HepG2 (cell line): Measurements from ENCODE around the gene HAO2. TPM values are rescaled to one million over a fixed set of nuclear protein-coding genes. Genes with fewer than 3 reads are reported as not detected.

Experiments
- ATAC-seq: fragments of 200-7000 bp; cut with Tn5 transposase; 3 replicates; pipeline ENCODE4 v1.9.1; 2020; ENCODE audit warnings: mild to moderate bottlenecking, moderate library complexity
- BruUV-seq: library from RNA; stranded (reverse); fragments of 400-500 nt; replicated peaks from 2 replicates; lab custom pipeline; 2021; lab: Mats Ljungman, UMichigan
- CTCF ChIA-PET: fragments of 300-600 bp; formaldehyde crosslinking; extraction: SDS; loops from one replicate; lab custom pipeline; 2021; ENCODE audit warnings: low total read pairs, inconsistent platforms, low intra/inter-chr PET ratio; lab: Yijun Ruan, JAX
- POLR2A ChIA-PET: fragments of 350-600 bp; sonication (Branson Sonifier 250); formaldehyde crosslinking; loops from one replicate; lab custom pipeline; 2020; ENCODE audit warnings: antibody characterized with exemption, inconsistent platforms; lab: Yijun Ruan, JAX
- DNase-seq: peaks from one replicate; pipeline ENCODE4 v3.0.0-alpha.2; 2015; ENCODE audit warnings: low spot score
- FAIRE-seq: peaks from 3 replicates; lab custom pipeline; 2011; peaks lifted over from hg19 to GRCh38; lab: Jason Lieb, UNC
- H2AFZ ChIP-seq: one replicate; pipeline ENCODE4 v1.6.1; 2011; ENCODE audit warnings: low read length, inconsistent platforms
- H3K27ac ChIP-seq: fragments of 300-600 bp; 3 replicates; pipeline ENCODE4 v1.8.0; 2011; ENCODE audit warnings: mixed run types, mild to moderate bottlenecking, mixed read lengths, low read length, inconsistent platforms; ENCODE audit not compliant: insufficient read depth; ENCODE audit errors: extremely low read length
- H3K27me3 ChIP-seq, 2 experiments: fragments of 200-600 bp in 1 of 2; 2 replicates in 1 of 2; 3 replicates in 1 of 2; pipeline versions ENCODE4 v1.6.0 to v1.8.0; 2011; ENCODE audit warnings: low read length in 2 of 2, mild to moderate bottlenecking in 2 of 2, moderate library complexity in 2 of 2, inconsistent platforms in 1 of 2; ENCODE audit not compliant: insufficient read depth in 2 of 2, control insufficient read depth in 1 of 2
- H3K36me3 ChIP-seq, 2 experiments: fragments of 200-600 bp in 1 of 2; replicated peaks in 1 of 2; 2 replicates in 1 of 2; 3 replicates in 1 of 2; pipeline versions ENCODE4 v1.5.1 to v1.8.0; 2011; ENCODE audit warnings: low read length in 2 of 2, inconsistent platforms in 1 of 2; ENCODE audit not compliant: insufficient read depth in 2 of 2, control insufficient read depth in 1 of 2
- H3K4me1 ChIP-seq: 2 replicates; pipeline ENCODE4 v1.5.1; 2012; ENCODE audit warnings: low read length, inconsistent platforms; ENCODE audit not compliant: insufficient read depth
- H3K4me2 ChIP-seq: 2 replicates; pipeline ENCODE4 v1.6.0; 2011; ENCODE audit warnings: low read depth, low read length, inconsistent platforms
- H3K4me3 ChIP-seq, 3 experiments: fragments of 200-600 bp in 1 of 3; sonication (generic), shearing (Covaris generic) in 1 of 3; replicated peaks in 1 of 3; 2 replicates each; pipeline ENCODE4 v1.5.1; 2011 to 2016; ENCODE audit warnings: low read length in 3 of 3, inconsistent platforms in 2 of 3, low read depth in 2 of 3, mild to moderate bottlenecking in 2 of 3, control low read depth in 1 of 3, mixed read lengths in 1 of 3; ENCODE audit not compliant: insufficient read depth in 1 of 3
- H3K79me2 ChIP-seq: one replicate; pipeline ENCODE4 v1.6.1; 2011; ENCODE audit warnings: low read length, inconsistent platforms; ENCODE audit not compliant: insufficient read depth
- H3K9ac ChIP-seq: 2 replicates; pipeline ENCODE4 v1.6.0; 2011; ENCODE audit warnings: mild to moderate bottlenecking, low read depth, low read length, inconsistent platforms; ENCODE audit not compliant: insufficient read depth
- H3K9me3 ChIP-seq: 2 replicates; pipeline ENCODE4 v1.5.1; 2012; ENCODE audit warnings: mild to moderate bottlenecking, low read length
- H4K20me1 ChIP-seq: 2 replicates; pipeline ENCODE4 v1.6.0; 2011; ENCODE audit warnings: inconsistent platforms, mild to moderate bottlenecking, low read length, moderate library complexity; ENCODE audit not compliant: insufficient read depth
- AGO1 ChIP-seq: fragments of 200-400 bp; formaldehyde crosslinking; IDR thresholded peaks from 2 replicates; pipeline ENCODE4 v1.6.1; 2017; ENCODE audit warnings: mild to moderate bottlenecking, low read depth, low read length, moderate library complexity; ENCODE audit not compliant: poor library complexity, severe bottlenecking
- ASH2L ChIP-seq: fragments of 300-600, 200-600 bp; sonication (generic); IDR thresholded peaks from 2 replicates; pipeline ENCODE4 v1.7.0; 2017; ENCODE audit warnings: low read depth, mild to moderate bottlenecking, moderate library complexity, mixed read lengths, low read length; ENCODE audit not compliant: insufficient read length
- KLF12 ChIP-seq: sonication (generic); formaldehyde crosslinking; IDR thresholded peaks from 2 replicates; pipeline ENCODE4 v1.4.0; 2020; ENCODE audit warnings: missing genetic modification reagents, borderline replicate concordance
- NRL ChIP-seq: sonication (generic); formaldehyde crosslinking; IDR thresholded peaks from 2 replicates; pipeline ENCODE4 v1.5.0; 2020; ENCODE audit warnings: missing genetic modification reagents, mild to moderate bottlenecking, moderate library complexity, borderline replicate concordance
- POGZ ChIP-seq: sonication (generic); formaldehyde crosslinking; IDR thresholded peaks from 2 replicates; pipeline ENCODE4 v1.4.0; 2020; ENCODE audit warnings: mild to moderate bottlenecking, missing genetic modification reagents
- ZBTB2 ChIP-seq: sonication (generic); formaldehyde crosslinking; IDR thresholded peaks from 2 replicates; pipeline ENCODE4 v1.8.0; 2022; ENCODE audit warnings: low read depth, missing genetic modification reagents
- ZMYM2 ChIP-seq: sonication (generic); formaldehyde crosslinking; IDR thresholded peaks from 2 replicates; pipeline ENCODE4 v1.8.0; 2022; ENCODE audit warnings: mild to moderate bottlenecking, missing genetic modification reagents
- ZNF724P ChIP-seq: sonication (generic); formaldehyde crosslinking; IDR thresholded peaks from 2 replicates; pipeline ENCODE4 v1.8.0; 2022; ENCODE audit warnings: missing genetic modification reagents, borderline replicate concordance
- WGBS: methylation state at CpG from one replicate; pipeline ENCODE4 v1.1.6; 2017; ENCODE audit warnings: low lambda C conversion rate; 5-methylcytosine and 5-hydroxymethylcytosine counted together
- in situ Hi-C: cut with HindIII; loops from 2 replicates; pipeline ENCODE4 v1.10.0; 2017; ENCODE audit warnings: low pct_unique_long_range_greater_than_20kb; ENCODE audit not compliant: extremely low pct_ligation_motif_present
- intact Hi-C: fragments of 100-400 bp; cut with micrococcal nuclease; formaldehyde crosslinking; loops from one replicate; pipeline ENCODE4 v1.10.0; 2022; ENCODE audit not compliant: unreplicated experiment
- polyA plus RNA-seq, 8 experiments: library from polyadenylated mRNA; depleted of rRNA in 3 of 8; stranded (reverse) in 7 of 8; unstranded in 1 of 8; fragments of >200 nt; fragmentation: Illumina TruSeq in 4 of 8; extraction: Trizol in 4 of 8; gene quantifications; 2 replicates each; pipeline versions ENCODE4 v1.2.1 to v1.2.3, GENCODE V29; 2011 to 2016; ENCODE audit warnings: low read depth in 4 of 8, missing spikeins in 1 of 8, mixed read lengths in 1 of 8; ENCODE audit not compliant: insufficient read depth in 1 of 8
- total RNA-seq, 5 experiments: library from RNA; depleted of rRNA; stranded (reverse); fragments of >200 nt; fragmentation: Illumina TruSeq; extraction: Trizol; gene quantifications; 2 replicates each; pipeline ENCODE4 v1.2.3, GENCODE V29; 2016; ENCODE audit warnings: low read depth in 1 of 5
- TF ChIP-seq, protein P1 (sequence below): sonication (generic); formaldehyde crosslinking; IDR thresholded peaks from 2 replicates; pipeline ENCODE4 v1.4.0; 2020; ENCODE audit warnings: missing genetic modification reagents, borderline replicate concordance
- TF ChIP-seq, protein P2 (sequence below): IDR thresholded peaks from 2 replicates; pipeline ENCODE4 v1.6.1; 2012; ENCODE audit warnings: inconsistent platforms
- TF ChIP-seq, protein P3 (sequence below): sonication (generic); formaldehyde crosslinking; conservative IDR thresholded peaks from 2 replicates; pipeline ENCODE4 v1.5.0; 2020; ENCODE audit warnings: missing genetic modification reagents
- TF ChIP-seq, protein P4 (sequence below): sonication (generic); formaldehyde crosslinking; IDR thresholded peaks from 2 replicates; pipeline ENCODE4 v1.5.0; 2020; ENCODE audit warnings: missing genetic modification reagents, mild to moderate bottlenecking, borderline replicate concordance
- TF ChIP-seq, protein P5 (sequence below): sonication (generic); formaldehyde crosslinking; IDR thresholded peaks from 2 replicates; pipeline ENCODE4 v1.4.0; 2020; ENCODE audit warnings: mild to moderate bottlenecking, missing genetic modification reagents

HAO2 gene
- total and polyA plus RNA-seq, 2 of the 13 experiments (the other 11 are each of a cell fraction or from before 2014, with no cell fraction given): 0.05 to 0.09 TPM

DNA sequence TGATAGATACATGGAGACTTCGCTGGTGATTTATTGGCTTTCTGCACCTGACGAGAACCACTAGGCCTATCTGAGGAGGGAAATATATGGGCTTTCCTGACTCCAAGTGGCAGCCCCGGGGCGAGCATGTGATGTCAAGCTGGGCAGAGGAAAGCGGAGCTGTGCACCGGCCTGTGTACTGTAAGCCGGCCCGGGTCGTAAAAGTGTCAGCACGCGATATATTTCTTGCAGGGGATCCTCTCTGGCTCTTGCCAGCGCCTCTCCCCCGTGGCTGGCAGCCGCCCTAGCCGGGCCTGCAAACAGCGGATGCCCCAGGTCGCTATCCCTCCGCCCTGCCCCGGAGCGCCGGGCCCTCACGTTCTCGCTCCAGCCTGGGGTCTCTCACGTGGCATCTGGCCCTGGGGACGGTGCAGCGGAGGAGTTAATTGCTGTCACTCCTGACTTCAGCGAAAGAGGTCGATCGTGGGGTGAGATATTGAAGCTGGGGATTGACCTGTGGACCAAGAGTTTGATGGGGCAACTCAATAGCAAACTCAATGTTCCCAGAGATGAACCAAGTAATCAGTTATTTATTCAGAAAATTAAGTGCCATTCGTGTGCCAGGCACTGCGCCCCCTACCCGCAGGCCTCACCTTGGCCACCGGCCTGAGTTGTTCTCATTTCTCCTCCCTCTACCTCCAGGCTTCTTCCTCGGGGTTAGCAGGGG is 41.0 kb upstream of the HAO2 start:
- in situ Hi-C loops: loop anchor here (5.0 kb wide), 1 partner anchor 40 kb away; no protein-coding TSS in a partner anchor
- Histone ChIP-seq H3K4me2 (peak overlapping the region; percentile 80), H3K27ac (peak overlapping the region; percentile 74)
- peak; percentile 57 for TF ChIP-seq ASH2L
- TF ChIP-seq, protein P1, sequence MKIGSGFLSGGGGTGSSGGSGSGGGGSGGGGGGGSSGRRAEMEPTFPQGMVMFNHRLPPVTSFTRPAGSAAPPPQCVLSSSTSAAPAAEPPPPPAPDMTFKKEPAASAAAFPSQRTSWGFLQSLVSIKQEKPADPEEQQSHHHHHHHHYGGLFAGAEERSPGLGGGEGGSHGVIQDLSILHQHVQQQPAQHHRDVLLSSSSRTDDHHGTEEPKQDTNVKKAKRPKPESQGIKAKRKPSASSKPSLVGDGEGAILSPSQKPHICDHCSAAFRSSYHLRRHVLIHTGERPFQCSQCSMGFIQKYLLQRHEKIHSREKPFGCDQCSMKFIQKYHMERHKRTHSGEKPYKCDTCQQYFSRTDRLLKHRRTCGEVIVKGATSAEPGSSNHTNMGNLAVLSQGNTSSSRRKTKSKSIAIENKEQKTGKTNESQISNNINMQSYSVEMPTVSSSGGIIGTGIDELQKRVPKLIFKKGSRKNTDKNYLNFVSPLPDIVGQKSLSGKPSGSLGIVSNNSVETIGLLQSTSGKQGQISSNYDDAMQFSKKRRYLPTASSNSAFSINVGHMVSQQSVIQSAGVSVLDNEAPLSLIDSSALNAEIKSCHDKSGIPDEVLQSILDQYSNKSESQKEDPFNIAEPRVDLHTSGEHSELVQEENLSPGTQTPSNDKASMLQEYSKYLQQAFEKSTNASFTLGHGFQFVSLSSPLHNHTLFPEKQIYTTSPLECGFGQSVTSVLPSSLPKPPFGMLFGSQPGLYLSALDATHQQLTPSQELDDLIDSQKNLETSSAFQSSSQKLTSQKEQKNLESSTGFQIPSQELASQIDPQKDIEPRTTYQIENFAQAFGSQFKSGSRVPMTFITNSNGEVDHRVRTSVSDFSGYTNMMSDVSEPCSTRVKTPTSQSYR (CRISPR knock-in tag): peak; percentile 7; the same call in 1 of the 2 replicates
- TF ChIP-seq NRL (CRISPR knock-in tag): 0 out of 2 replicates have a peak, but pooled peaks have one; percentile 59
- no peak; the same call in 1 of the 2 replicates for TF ChIP-seq POGZ (CRISPR knock-in tag)
- TF ChIP-seq, protein P2, sequence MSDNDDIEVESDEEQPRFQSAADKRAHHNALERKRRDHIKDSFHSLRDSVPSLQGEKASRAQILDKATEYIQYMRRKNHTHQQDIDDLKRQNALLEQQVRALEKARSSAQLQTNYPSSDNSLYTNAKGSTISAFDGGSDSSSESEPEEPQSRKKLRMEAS: peak; percentile 89
- TF ChIP-seq AGO1: no peak
- TF ChIP-seq, protein P3, sequence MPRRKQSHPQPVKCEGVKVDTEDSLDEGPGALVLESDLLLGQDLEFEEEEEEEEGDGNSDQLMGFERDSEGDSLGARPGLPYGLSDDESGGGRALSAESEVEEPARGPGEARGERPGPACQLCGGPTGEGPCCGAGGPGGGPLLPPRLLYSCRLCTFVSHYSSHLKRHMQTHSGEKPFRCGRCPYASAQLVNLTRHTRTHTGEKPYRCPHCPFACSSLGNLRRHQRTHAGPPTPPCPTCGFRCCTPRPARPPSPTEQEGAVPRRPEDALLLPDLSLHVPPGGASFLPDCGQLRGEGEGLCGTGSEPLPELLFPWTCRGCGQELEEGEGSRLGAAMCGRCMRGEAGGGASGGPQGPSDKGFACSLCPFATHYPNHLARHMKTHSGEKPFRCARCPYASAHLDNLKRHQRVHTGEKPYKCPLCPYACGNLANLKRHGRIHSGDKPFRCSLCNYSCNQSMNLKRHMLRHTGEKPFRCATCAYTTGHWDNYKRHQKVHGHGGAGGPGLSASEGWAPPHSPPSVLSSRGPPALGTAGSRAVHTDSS (CRISPR knock-in tag): no peak
- TF ChIP-seq, protein P4, sequence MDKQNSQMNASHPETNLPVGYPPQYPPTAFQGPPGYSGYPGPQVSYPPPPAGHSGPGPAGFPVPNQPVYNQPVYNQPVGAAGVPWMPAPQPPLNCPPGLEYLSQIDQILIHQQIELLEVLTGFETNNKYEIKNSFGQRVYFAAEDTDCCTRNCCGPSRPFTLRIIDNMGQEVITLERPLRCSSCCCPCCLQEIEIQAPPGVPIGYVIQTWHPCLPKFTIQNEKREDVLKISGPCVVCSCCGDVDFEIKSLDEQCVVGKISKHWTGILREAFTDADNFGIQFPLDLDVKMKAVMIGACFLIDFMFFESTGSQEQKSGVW: no peak
- TF ChIP-seq ZNF724P: no peak
- TF ChIP-seq, protein P5, sequence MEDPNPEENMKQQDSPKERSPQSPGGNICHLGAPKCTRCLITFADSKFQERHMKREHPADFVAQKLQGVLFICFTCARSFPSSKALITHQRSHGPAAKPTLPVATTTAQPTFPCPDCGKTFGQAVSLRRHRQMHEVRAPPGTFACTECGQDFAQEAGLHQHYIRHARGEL (CRISPR knock-in tag): no peak
- TF ChIP-seq ZMYM2 (CRISPR knock-in tag): no peak
- 0 out of 2 replicates have a peak, but pooled peaks have one; percentile 36 for TF ChIP-seq KLF12 (CRISPR knock-in tag)
- no peak for TF ChIP-seq ZBTB2 (CRISPR knock-in tag)

More for the DNA sequence above, 41.0 kb upstream of the HAO2 start:
- Histone ChIP-seq H3K27me3 (no peaks in the 10 kb centered on the region), H3K4me3 (peak overlapping the region; percentile 50 to 75 (median 70)), H4K20me1 (no peaks in the 10 kb centered on the region), H3K4me1 (peaks cover 35% of the 10 kb centered on the region), H3K79me2 (no peaks in the 10 kb centered on the region), H2AFZ (peak overlapping the region; percentile 30), H3K36me3 (no peaks in the 10 kb centered on the region), H3K9ac (peak overlapping the region; percentile 73), H3K9me3 (no peaks in the 10 kb centered on the region)
- peak; percentile 89 for ATAC-seq
- POLR2A ChIA-PET: interaction anchor here (0.8 to 2.9 kb wide), 10 partner anchors 9 to 385 kb away, joined by 3 to 14 read pairs (median 4); partner anchors contain the start of gene WARS2
- WGBS: 1% methylated on average over 17 of the region's 34 CpGs
- CTCF ChIA-PET: interaction anchor here (1.5 kb wide), 1 partner anchor 40 kb away, joined by 10 read pairs; no protein-coding TSS in a partner anchor
- intact Hi-C loops: loop anchor here (1.0 kb wide), 1 partner anchor 14 kb away; no protein-coding TSS in a partner anchor
- peak; percentile 50 for DNase-seq
- no TSS peak for BruUV-seq
- peak; percentile 60 for FAIRE-seq
